Endothelial cell of umbilical vein (primary cell): ENCODE data around the gene PDE4B. TPM values are rescaled to one million over a fixed set of nuclear protein-coding genes. Genes with fewer than 3 reads are reported as not detected.

Experiments
- BruUV-seq: library from RNA; stranded (reverse); fragments of 400-500 nt; replicated peaks from 2 replicates; lab custom pipeline; 2021; lab: Mats Ljungman, UMichigan
- CTCF ChIA-PET: fragments of 300-600, 350-600 bp; sonication (Branson Sonifier 250); formaldehyde crosslinking; loops from one replicate; lab custom pipeline; 2021; ENCODE audit warnings: antibody characterized with exemption, inconsistent platforms; lab: Charles Lee
- POLR2A ChIA-PET: fragments of 300-600, 350-600 bp; sonication (Branson Sonifier 250); formaldehyde crosslinking; loops from one replicate; lab custom pipeline; 2021; ENCODE audit warnings: antibody characterized with exemption, inconsistent platforms; lab: Charles Lee
- DNase-seq: peaks from one replicate; pipeline ENCODE4 v3.0.0-alpha.2; 2011; ENCODE audit warnings: low read depth, low spot score
- FAIRE-seq: peaks from 2 replicates; lab custom pipeline; 2011; peaks lifted over from hg19 to GRCh38; lab: Jason Lieb, UNC
- H2AFZ ChIP-seq: 2 replicates; pipeline ENCODE4 v1.6.0; 2012; ENCODE audit warnings: low read depth, low read length, control low read depth, inconsistent platforms
- H3K27ac ChIP-seq: 2 replicates; pipeline ENCODE4 v1.5.1; 2011; ENCODE audit warnings: low read depth, mild to moderate bottlenecking, control low read depth, low read length, moderate library complexity; ENCODE audit not compliant: insufficient read depth
- H3K27me3 ChIP-seq, 2 experiments: 2 replicates each; pipeline versions ENCODE4 v1.6.0 to v1.6.1; 2011; ENCODE audit warnings: low read length in 2 of 2, mixed read lengths in 1 of 2; ENCODE audit not compliant: control insufficient read depth in 2 of 2, insufficient read depth in 2 of 2
- H3K36me3 ChIP-seq, 2 experiments: 2 replicates in 1 of 2; 3 replicates in 1 of 2; pipeline ENCODE4 v1.5.1; 2011; ENCODE audit warnings: low read length in 2 of 2, mild to moderate bottlenecking in 1 of 2, moderate library complexity in 1 of 2; ENCODE audit not compliant: control insufficient read depth in 2 of 2, insufficient read depth in 2 of 2; ENCODE audit errors: extremely low read depth in 1 of 2
- H3K4me1 ChIP-seq: 3 replicates; pipeline ENCODE4 v1.5.1; 2011; ENCODE audit warnings: mild to moderate bottlenecking, low read length; ENCODE audit not compliant: control insufficient read depth, insufficient read depth; ENCODE audit errors: extremely low read depth
- H3K4me2 ChIP-seq: 2 replicates; pipeline ENCODE4 v1.6.1; 2011; ENCODE audit warnings: low read length, control low read depth, mixed read lengths; ENCODE audit not compliant: insufficient read depth
- H3K4me3 ChIP-seq, 3 experiments: fragments of 200-600 bp in 1 of 3; sonication (generic), shearing (Covaris generic) in 1 of 3; replicated peaks in 1 of 3; 2 replicates each; pipeline ENCODE4 v1.5.1; 2011 to 2016; ENCODE audit warnings: control low read depth in 3 of 3, low read length in 3 of 3, mild to moderate bottlenecking in 2 of 3, inconsistent platforms in 1 of 3, low read depth in 1 of 3, moderate library complexity in 1 of 3; ENCODE audit not compliant: insufficient read depth in 1 of 3
- H3K79me2 ChIP-seq: 2 replicates; pipeline ENCODE4 v1.6.0; 2012; ENCODE audit warnings: low read length, inconsistent platforms; ENCODE audit not compliant: control insufficient read depth, insufficient read depth
- H3K9ac ChIP-seq: replicated peaks from 2 replicates; pipeline ENCODE3; 2011; ENCODE audit warnings: low read length, control low read depth; ENCODE audit not compliant: insufficient read depth; ENCODE audit errors: extremely low read depth
- H3K9me1 ChIP-seq: replicated peaks from 3 replicates; pipeline ENCODE4 v1.6.0; 2011; ENCODE audit warnings: mild to moderate bottlenecking, low read length; ENCODE audit not compliant: control insufficient read depth, insufficient read depth; ENCODE audit errors: extremely low read depth
- H3K9me3 ChIP-seq: replicated peaks from 2 replicates; pipeline ENCODE4 v1.5.1; 2012; ENCODE audit warnings: low read length, inconsistent platforms; ENCODE audit not compliant: control insufficient read depth, insufficient read depth
- H4K20me1 ChIP-seq: replicated peaks from 2 replicates; pipeline ENCODE3; 2011; ENCODE audit warnings: mild to moderate bottlenecking, low read length; ENCODE audit not compliant: control insufficient read depth, insufficient read depth; ENCODE audit errors: extremely low read depth
- CTCF ChIP-seq, 2 donors: IDR thresholded peaks; 1 replicate in 1 of 2; 2 replicates in 1 of 2; pipeline ENCODE4 v1.5.1; 2011; ENCODE audit warnings: low read length in 2 of 2, mild to moderate bottlenecking in 2 of 2, moderate library complexity in 2 of 2, control low read depth in 1 of 2, inconsistent platforms in 1 of 2, low read depth in 1 of 2; ENCODE audit not compliant: insufficient read depth in 1 of 2; ENCODE audit errors: extremely low read depth in 1 of 2
- EZH2 ChIP-seq: IDR thresholded peaks from 2 replicates; pipeline ENCODE4 v1.6.1; 2012; ENCODE audit warnings: borderline replicate concordance, low read depth, mild to moderate bottlenecking, moderate library complexity, low read length, inconsistent platforms; ENCODE audit not compliant: severe bottlenecking
- FOS ChIP-seq: IDR thresholded peaks from 2 replicates; pipeline ENCODE4 v1.6.1; 2011; ENCODE audit warnings: mild to moderate bottlenecking, low read length, moderate library complexity, borderline replicate concordance; ENCODE audit not compliant: insufficient read depth
- GATA2 ChIP-seq: IDR thresholded peaks from 2 replicates; pipeline ENCODE4 v1.7.0; 2011; ENCODE audit warnings: low read depth, mild to moderate bottlenecking, moderate library complexity, mixed read lengths, low read length; ENCODE audit not compliant: insufficient read length, insufficient read depth
- JUN ChIP-seq: IDR thresholded peaks from 2 replicates; pipeline ENCODE4 v1.6.1; 2011; ENCODE audit warnings: borderline replicate concordance, low read depth; ENCODE audit not compliant: insufficient read length, insufficient read depth
- MYC ChIP-seq: IDR thresholded peaks from one replicate; pipeline ENCODE4 v1.6.1; 2011; ENCODE audit warnings: mild to moderate bottlenecking, low read depth, low read length
- POLR2A ChIP-seq: IDR thresholded peaks from 2 replicates; pipeline ENCODE4 v1.6.1; 2012; ENCODE audit warnings: low read depth, mild to moderate bottlenecking, control low read depth, low read length
- POLR2AphosphoS5 ChIP-seq: IDR thresholded peaks from 2 replicates; pipeline ENCODE4 v1.6.1; 2012; ENCODE audit warnings: low read depth, mild to moderate bottlenecking, control low read depth, low read length, moderate library complexity; ENCODE audit not compliant: insufficient read depth
- dilution Hi-C: fragments of 300-500 bp; cut with MboI; formaldehyde crosslinking; loops from one replicate; pipeline ENCODE4 v1.15.0; 2019; ENCODE audit warnings: low sequenced_read_pairs; ENCODE audit not compliant: extremely low pct_ligation_motif_present
- intact Hi-C: fragments of 100-400 bp; cut with micrococcal nuclease; formaldehyde crosslinking; loops from one replicate; pipeline ENCODE4 v1.10.0; 2022
- polyA plus RNA-seq, 4 experiments: library from polyadenylated mRNA; depleted of rRNA in 3 of 4; stranded (reverse) in 3 of 4; unstranded in 1 of 4; fragments of >200 nt; gene quantifications; 2 replicates each; pipeline versions ENCODE4 v1.2.1 to v1.2.3, GENCODE V29; 2011 to 2012; ENCODE audit warnings: missing spikeins in 1 of 4
- total RNA-seq: library from RNA; stranded (reverse); gene quantifications from 2 replicates; pipeline ENCODE4 v1.2.3, GENCODE V29; 2021

Gene PDE4B
- total and polyA plus RNA-seq, 2 donors (not counting 3 experiments of a cell fraction or from before 2014, with no cell fraction given), result 63.5 to 69.8 TPM

GRCh38 chr1:65952696-65953095 is 160.0 kb downstream of the PDE4B start:
- peak; percentile 42 for DNase-seq
- no peak overlapping the region for H2AFZ ChIP-seq
- no peaks in the 10 kb centered on the region for H3K27me3 ChIP-seq
- H3K79me2 ChIP-seq, result no peaks in the 10 kb centered on the region
- H3K4me1 ChIP-seq, result peaks cover 17% of the 10 kb centered on the region
- no peaks in the 10 kb centered on the region for H3K9me1 ChIP-seq
- intact Hi-C loops, result loop anchor here (2.0 to 10.0 kb wide), 3 partner anchors 235 to 802 kb away; partner anchors contain the start of gene DYNLT5
- no peak for TF ChIP-seq GATA2
- TF ChIP-seq POLR2AphosphoS5, result no peak
- peak; percentile 60 for TF ChIP-seq FOS
- no peak for TF ChIP-seq MYC
- TF ChIP-seq JUN, result no peak
- TF ChIP-seq EZH2, result no peak
- peak overlapping the region; percentile 67 for H3K27ac ChIP-seq
- ChIA-PET CTCF (interaction anchor here (1.1 to 2.3 kb wide), 3 partner anchors 10 to 493 kb away, joined by 4 to 13 read pairs (median 4); no protein-coding TSS in a partner anchor), POLR2A (interaction anchor here (0.6 kb wide), 1 partner anchor 1203 kb away, joined by 4 read pairs; no protein-coding TSS in a partner anchor)
- no peak overlapping the region for H3K9ac ChIP-seq
- FAIRE-seq, result no peak
- no peak overlapping the region for H3K4me3 ChIP-seq
- H3K36me3 ChIP-seq, result no peaks in the 10 kb centered on the region
- H3K9me3 ChIP-seq, result no peaks in the 10 kb centered on the region
- H4K20me1 ChIP-seq, result no peaks in the 10 kb centered on the region
- BruUV-seq, result TSS peak; percentile 48
- dilution Hi-C loops, result no loop called here
- H3K4me2 ChIP-seq, result peak overlapping the region; percentile 67

- intact Hi-C loops, result loop anchor here (2.0 to 10.0 kb wide), 3 partner anchors 236 to 802 kb away; partner anchors contain the start of gene DYNLT5
- Histone ChIP-seq H2AFZ (peak overlapping the region; percentile 55), H3K27ac (peak overlapping the region; percentile 67), H4K20me1 (no peaks in the 10 kb centered on the region), H3K27me3 (no peaks in the 10 kb centered on the region), H3K4me3 (no peak overlapping the region), H3K9me3 (no peaks in the 10 kb centered on the region), H3K9ac (no peak overlapping the region), H3K9me1 (no peaks in the 10 kb centered on the region), H3K36me3 (no peaks in the 10 kb centered on the region), H3K79me2 (no peaks in the 10 kb centered on the region), H3K4me1 (peaks cover 17% of the 10 kb centered on the region), H3K4me2 (peak overlapping the region; percentile 67)
- ChIA-PET CTCF (interaction anchor here (1.1 to 2.3 kb wide), 4 partner anchors 11 to 493 kb away, joined by 3 to 13 read pairs (median 4); no protein-coding TSS in a partner anchor), POLR2A (interaction anchor here (0.6 kb wide), 1 partner anchor 1203 kb away, joined by 4 read pairs; no protein-coding TSS in a partner anchor)
- BruUV-seq, result no TSS peak
- TF ChIP-seq JUN, result no peak
- no peak for TF ChIP-seq MYC
- TF ChIP-seq EZH2, result no peak
- TF ChIP-seq GATA2, result peak; percentile 95
- no peak for TF ChIP-seq POLR2A
- no peak for TF ChIP-seq CTCF (IDR thresholded peaks at IDR 0.05; ENCODE audit: extremely low read depth in 1 of 2, insufficient read depth in 1 of 2, low read depth in 1 of 2, low read length in 2 of 2)
- FAIRE-seq (peak; percentile 79), DNase-seq (peak; percentile 77)
- dilution Hi-C loops, result no loop called here
These were observed 160.5 kb downstream of the PDE4B start for GRCh38 chr1:65953170-65953569.
